ENCODE results near the gene TCFL5. TPM values are rescaled to one million over a fixed set of nuclear protein-coding genes. Genes with fewer than 3 reads are reported as not detected.

TCFL5 gene
- total and polyA plus RNA-seq, 10 of the 15 experiments (the other 5 are each of a cell fraction or from before 2014, with no cell fraction given) = 0.48 to 8.1 (median 3.8) TPM

- H4K20me1 ChIP-seq (ENCODE audit: control insufficient read depth, insufficient read depth) = peaks cover 6% of the 10 kb centered on the region
- ChIA-PET SMC1A (ENCODE audit: uncharacterized antibody, unreplicated experiment) (no interaction called here), CTCF (interaction anchor here (1.7 to 12.5 kb wide), 2 partner anchors 10 to 42 kb away, joined by 4 to 92 read pairs; no protein-coding TSS in a partner anchor), POLR2A (interaction anchor here (1.2 to 1.5 kb wide), 2 partner anchors 11 to 43 kb away, joined by 3 to 4 read pairs; no protein-coding TSS in a partner anchor), RAD21 (ENCODE audit: unreplicated experiment) (no interaction called here)
- H3K27me3 ChIP-seq (replicated peaks in 1 of 2; ENCODE audit: control insufficient read depth in 2 of 2, insufficient read depth in 2 of 2, low read length in 1 of 2) = no peaks in the 10 kb centered on the region
- TSS peak; percentile 7 for BruUV-seq (replicated peaks)
- no peak overlapping the region for H3K4me3 ChIP-seq
- intact Hi-C loops (cut with micrococcal nuclease; ENCODE audit: unreplicated experiment) (no loop called here), in situ Hi-C loops (cut with MboI) (no loop called here)
- DNase-seq (ENCODE audit: low read depth, low spot score) (no peak), ATAC-seq (no peak), FAIRE-seq (no peak)
- peaks cover 36% of the 10 kb centered on the region for H3K79me2 ChIP-seq (ENCODE audit: control insufficient read depth, insufficient read depth, low read length)
- H3K9ac ChIP-seq (ENCODE audit: control insufficient read depth, insufficient read depth, low read length) = no peak overlapping the region
- H3K36me3 ChIP-seq (ENCODE audit: control insufficient read depth in 2 of 2, insufficient read depth in 2 of 2, low read length in 1 of 2) = peaks cover 25 to 41% of the 10 kb centered on the region in 2 experiments
- no peak overlapping the region for H3K4me2 ChIP-seq (ENCODE audit: control insufficient read depth, insufficient read depth)
- H2AFZ ChIP-seq (ENCODE audit: control insufficient read depth, low read depth, low read length) = no peak overlapping the region
- H3K4me1 ChIP-seq (ENCODE audit: control insufficient read depth, insufficient read depth, low read length) = peaks cover 3% of the 10 kb centered on the region; the same call in 1 of the 2 replicates
- no peak overlapping the region for H3K27ac ChIP-seq (ENCODE audit: control insufficient read depth, insufficient read depth)
- TF ChIP-seq SPI1 (IDR thresholded peaks at IDR 0.05; ENCODE audit: borderline replicate concordance, insufficient read depth, low read depth, low read length) (no peak), POLR2A (IDR thresholded peaks at IDR 0.05; ENCODE audit: low read depth, low read length) (peak; percentile 49)
- no peaks in the 10 kb centered on the region for H3K9me3 ChIP-seq (replicated peaks; ENCODE audit: control insufficient read depth, insufficient read depth, low read length)
- whole genome bisulfite sequencing (ENCODE audit: insufficient coverage, insufficient replicate concordance, low lambda C conversion rate, missing lambda C conversion rate) = 98% methylated on average over 45 of the region's 45 CpGs
Observed at GRCh38 chr20:62910777-62911497, 49.3 kb upstream of the TCFL5 start.

GRCh38 chr20:62910217-62910766 lies 48.7 kb upstream of the TCFL5 start:
- in situ Hi-C loops (cut with MboI) = no loop called here
- RAD21 ChIA-PET (ENCODE audit: unreplicated experiment) = no interaction called here
- Histone ChIP-seq H3K4me3 (no peak overlapping the region), H2AFZ (ENCODE audit: control insufficient read depth, low read depth, low read length) (no peak overlapping the region), H4K20me1 (ENCODE audit: control insufficient read depth, insufficient read depth) (peaks cover 6% of the 10 kb centered on the region), H3K4me1 (ENCODE audit: control insufficient read depth, insufficient read depth, low read length) (peaks cover 3% of the 10 kb centered on the region; the same call in 1 of the 2 replicates), H3K27ac (ENCODE audit: control insufficient read depth, insufficient read depth) (no peak overlapping the region), H3K27me3 (replicated peaks in 1 of 2; ENCODE audit: control insufficient read depth in 2 of 2, insufficient read depth in 2 of 2, low read length in 1 of 2) (no peaks in the 10 kb centered on the region), H3K9me3 (replicated peaks; ENCODE audit: control insufficient read depth, insufficient read depth, low read length) (no peaks in the 10 kb centered on the region), H3K9ac (ENCODE audit: control insufficient read depth, insufficient read depth, low read length) (no peak overlapping the region), H3K79me2 (ENCODE audit: control insufficient read depth, insufficient read depth, low read length) (peaks cover 29% of the 10 kb centered on the region), H3K4me2 (ENCODE audit: control insufficient read depth, insufficient read depth) (no peak overlapping the region), H3K36me3 (ENCODE audit: control insufficient read depth in 2 of 2, insufficient read depth in 2 of 2, low read length in 1 of 2) (peaks cover 30 to 46% of the 10 kb centered on the region in 2 experiments)
- no TSS peak for BruUV-seq (replicated peaks)
- SMC1A ChIA-PET (ENCODE audit: uncharacterized antibody, unreplicated experiment) = no interaction called here
- no peak for ATAC-seq
- TF ChIP-seq POLR2A (IDR thresholded peaks at IDR 0.05; ENCODE audit: low read depth, low read length) (peak; percentile 50), RFX5 (IDR thresholded peaks at IDR 0.05; ENCODE audit: low read depth, low read length) (no peak), POLR2AphosphoS5 (IDR thresholded peaks at IDR 0.05; ENCODE audit: low read length) (0 out of 2 replicates have a peak, but pooled peaks have one; percentile 23), NR2C2 (IDR thresholded peaks at IDR 0.05; ENCODE audit: borderline replicate concordance, control insufficient read depth, insufficient read length, low read depth) (no peak)
- FAIRE-seq = no peak
- intact Hi-C loops (cut with micrococcal nuclease; ENCODE audit: unreplicated experiment) = no loop called here
- CTCF ChIA-PET = no interaction called here
- DNase-seq (ENCODE audit: low read depth, low spot score) = no peak
- 86% methylated on average over 11 of the region's 11 CpGs for WGBS (ENCODE audit: insufficient coverage, insufficient replicate concordance, low lambda C conversion rate, missing lambda C conversion rate)
- POLR2A ChIA-PET = no interaction called here
